ENCODE measurements around the gene TNFRSF8. TPM values are rescaled to one million over a fixed set of nuclear protein-coding genes. Genes with fewer than 3 reads are reported as not detected.
A peak's percentile ranks its signal among the peaks of the same experiment; 100 is the strongest.

TNFRSF8 gene
- total RNA-seq: 65.0 and 65.5 TPM in 2 replicates

GRCh38 chr1:12063141-12064072 lies at the start of gene TNFRSF8:
Gene TNFRSF8, plus strand, starts transcription at chr1:12063303. Its CDS starts 296 bp downstream, at chr1:12063599.
- Mint-ChIP-seq H3K4me3 (ENCODE audit: low read depth) (peak within 1 kb of the TSS; percentile 89), H3K27ac (peak within 1 kb of the TSS; percentile 72), H3K36me3 (ENCODE audit: low read depth) (peaks cover 31% of the 10 kb centered on the region), H3K9me3 (no peaks in the 10 kb centered on the region), H3K4me1 (ENCODE audit: low read depth) (peaks cover 55% of the 10 kb centered on the region), H3K27me3 (ENCODE audit: low read depth) (no peaks in the 10 kb centered on the region)
- DNase-seq (ENCODE audit: low spot score): no peak
- intact Hi-C loops (cut with micrococcal nuclease): loop anchor here (1.0 to 10.0 kb wide), 3 partner anchors 23 to 451 kb away; no protein-coding TSS in a partner anchor

GRCh38 chr1:12014141-12014991 lies 48.7 kb upstream of the TNFRSF8 start:
- Mint-ChIP-seq H3K9me3 (no peaks in the 10 kb centered on the region), H3K27me3 (ENCODE audit: low read depth) (no peaks in the 10 kb centered on the region), H3K4me3 (ENCODE audit: low read depth) (no peak overlapping the region), H3K4me1 (ENCODE audit: low read depth) (peaks cover 33% of the 10 kb centered on the region), H3K36me3 (ENCODE audit: low read depth) (peaks cover 43% of the 10 kb centered on the region), H3K27ac (peak overlapping the region; percentile 77)
- DNase-seq (ENCODE audit: low spot score): no peak
- intact Hi-C loops (cut with micrococcal nuclease): no loop called here

DNA sequence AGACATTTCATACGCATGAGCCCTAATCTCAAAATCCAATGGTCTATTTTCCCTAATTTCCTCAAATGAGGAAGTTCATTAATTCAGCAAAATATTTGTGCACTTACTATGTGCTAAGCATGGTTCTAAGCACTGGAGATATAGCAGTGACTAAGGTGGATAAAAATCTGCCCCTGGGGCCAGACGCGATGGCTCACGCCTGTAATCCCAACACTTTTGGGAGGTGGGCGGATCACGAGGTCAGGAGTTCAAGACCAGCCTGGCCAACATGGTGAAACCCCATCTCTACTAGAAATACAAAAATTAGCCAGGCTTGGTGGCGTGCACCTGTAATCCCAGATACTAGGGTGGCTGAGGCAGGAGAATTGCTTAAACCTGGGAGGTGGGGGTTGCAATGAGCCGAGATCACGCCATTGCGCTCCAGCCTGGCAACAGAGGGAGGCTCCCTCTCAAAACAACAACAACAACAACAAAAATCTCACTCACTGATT lies 48.1 kb upstream of the TNFRSF8 start:
- H3K4me3 Mint-ChIP-seq (ENCODE audit: low read depth): no peak overlapping the region
- intact Hi-C loops (cut with micrococcal nuclease): no loop called here
- no peak for DNase-seq (ENCODE audit: low spot score)
- H3K9me3 Mint-ChIP-seq: no peaks in the 10 kb centered on the region
- peak overlapping the region; percentile 77 for H3K27ac Mint-ChIP-seq
- no peaks in the 10 kb centered on the region for H3K27me3 Mint-ChIP-seq (ENCODE audit: low read depth)
- H3K36me3 Mint-ChIP-seq (ENCODE audit: low read depth): peaks cover 39% of the 10 kb centered on the region
- peaks cover 33% of the 10 kb centered on the region for H3K4me1 Mint-ChIP-seq (ENCODE audit: low read depth)

DNA sequence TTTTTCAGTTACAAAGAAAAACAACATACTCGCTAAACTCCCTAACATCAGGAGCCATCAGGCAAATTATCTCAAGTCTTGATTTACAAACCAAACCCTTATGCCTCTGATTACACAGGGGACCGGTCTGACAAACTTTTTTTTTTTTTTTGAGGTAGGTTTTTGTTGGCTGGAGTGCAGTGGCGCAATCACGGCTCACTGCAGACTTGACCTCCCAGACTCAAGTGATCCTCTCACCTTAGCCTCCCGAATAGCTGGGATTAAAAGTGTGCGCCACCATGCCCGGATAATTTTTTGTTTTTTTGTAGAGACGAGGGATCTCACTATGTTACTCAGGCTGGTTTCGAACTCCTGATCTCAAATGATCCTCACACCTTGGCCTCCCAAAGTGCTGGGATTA lies 47.6 kb upstream of the TNFRSF8 start:
- H3K4me1 Mint-ChIP-seq (ENCODE audit: low read depth): peaks cover 33% of the 10 kb centered on the region
- no peak for DNase-seq (ENCODE audit: low spot score)
- no peaks in the 10 kb centered on the region for H3K9me3 Mint-ChIP-seq
- H3K36me3 Mint-ChIP-seq (ENCODE audit: low read depth): peaks cover 37% of the 10 kb centered on the region
- intact Hi-C loops (cut with micrococcal nuclease): no loop called here
- peak overlapping the region; percentile 58 for H3K27ac Mint-ChIP-seq
- H3K27me3 Mint-ChIP-seq (ENCODE audit: low read depth): no peaks in the 10 kb centered on the region
- H3K4me3 Mint-ChIP-seq (ENCODE audit: low read depth): no peak overlapping the region

GRCh38 chr1:12016182-12016581 lies 46.9 kb upstream of the TNFRSF8 start:
- intact Hi-C loops (cut with micrococcal nuclease): no loop called here
- H3K27ac Mint-ChIP-seq: peak overlapping the region; percentile 67

GRCh38 chr1:12019858-12020509 lies 43.1 kb upstream of the TNFRSF8 start:
- H3K27ac Mint-ChIP-seq: peak overlapping the region; percentile 72
- H3K9me3 Mint-ChIP-seq: no peaks in the 10 kb centered on the region
- H3K4me3 Mint-ChIP-seq (ENCODE audit: low read depth): peak overlapping the region; percentile 87
- H3K36me3 Mint-ChIP-seq (ENCODE audit: low read depth): peaks cover 38% of the 10 kb centered on the region
- no peak for DNase-seq (ENCODE audit: low spot score)
- H3K27me3 Mint-ChIP-seq (ENCODE audit: low read depth): no peaks in the 10 kb centered on the region
- peaks cover 6% of the 10 kb centered on the region for H3K4me1 Mint-ChIP-seq (ENCODE audit: low read depth)
- intact Hi-C loops (cut with micrococcal nuclease): loop anchor here (1.0 to 2.0 kb wide), 3 partner anchors 20 to 48 kb away; partner anchors contain the start of gene MFN2

More at GRCh38 chr1:12016182-12016581, 46.9 kb upstream of the TNFRSF8 start:
- Mint-ChIP-seq H3K4me1 (ENCODE audit: low read depth) (peaks cover 33% of the 10 kb centered on the region), H3K27me3 (ENCODE audit: low read depth) (no peaks in the 10 kb centered on the region), H3K9me3 (no peaks in the 10 kb centered on the region), H3K4me3 (ENCODE audit: low read depth) (no peak overlapping the region), H3K36me3 (ENCODE audit: low read depth) (peaks cover 30% of the 10 kb centered on the region)
- no peak for DNase-seq (ENCODE audit: low spot score)

GRCh38 chr1:12021616-12022015 lies 41.5 kb upstream of the TNFRSF8 start:
- Mint-ChIP-seq H3K4me1 (ENCODE audit: low read depth) (peaks cover 3% of the 10 kb centered on the region), H3K9me3 (no peaks in the 10 kb centered on the region), H3K36me3 (ENCODE audit: low read depth) (peaks cover 50% of the 10 kb centered on the region), H3K4me3 (ENCODE audit: low read depth) (peak overlapping the region; percentile 13), H3K27me3 (ENCODE audit: low read depth) (no peaks in the 10 kb centered on the region), H3K27ac (no peak overlapping the region)
- no peak for DNase-seq (ENCODE audit: low spot score)
- intact Hi-C loops (cut with micrococcal nuclease): no loop called here

- peak overlapping the region; percentile 8 for H3K4me3 Mint-ChIP-seq (ENCODE audit: low read depth)
- intact Hi-C loops (cut with micrococcal nuclease): no loop called here
- no peaks in the 10 kb centered on the region for H3K9me3 Mint-ChIP-seq
- DNase-seq (ENCODE audit: low spot score): no peak
- H3K36me3 Mint-ChIP-seq (ENCODE audit: low read depth): peaks cover 54% of the 10 kb centered on the region
- no peak overlapping the region for H3K27ac Mint-ChIP-seq
- peaks cover 3% of the 10 kb centered on the region for H3K4me1 Mint-ChIP-seq (ENCODE audit: low read depth)
- H3K27me3 Mint-ChIP-seq (ENCODE audit: low read depth): no peaks in the 10 kb centered on the region
Observed at GRCh38 chr1:12022036-12022435, 41.1 kb upstream of the TNFRSF8 start.

- H3K4me3 Mint-ChIP-seq (ENCODE audit: low read depth): no peak overlapping the region
- no peaks in the 10 kb centered on the region for H3K27me3 Mint-ChIP-seq (ENCODE audit: low read depth)
Observed at GRCh38 chr1:12026586-12026985, 36.5 kb upstream of the TNFRSF8 start.

DNA sequence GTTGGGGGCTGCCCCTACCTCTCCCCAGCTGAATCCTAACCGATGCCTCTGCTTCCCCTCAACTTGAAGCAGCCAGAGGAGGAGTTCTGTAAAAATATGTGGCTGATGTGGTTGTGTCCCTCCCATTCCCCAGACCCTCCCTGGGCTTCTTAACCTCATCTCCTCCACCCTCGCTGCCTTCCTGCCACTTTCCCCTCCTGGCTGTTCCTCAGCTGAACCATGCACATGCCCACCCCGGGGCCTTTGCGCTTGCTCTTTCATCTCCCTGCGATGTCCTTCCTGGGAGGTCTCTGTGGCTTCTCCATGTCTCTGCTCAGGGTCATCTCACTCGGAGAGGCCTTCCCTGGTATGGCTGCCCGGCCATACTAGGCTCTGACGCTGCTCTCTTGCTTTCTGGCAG lies 34.9 kb upstream of the TNFRSF8 start:
- intact Hi-C loops (cut with micrococcal nuclease): no loop called here
- no peak for DNase-seq (ENCODE audit: low spot score)
- Mint-ChIP-seq H3K27ac (peak overlapping the region; percentile 52), H3K4me1 (ENCODE audit: low read depth) (peaks cover 3% of the 10 kb centered on the region), H3K4me3 (ENCODE audit: low read depth) (no peak overlapping the region), H3K36me3 (ENCODE audit: low read depth) (peaks cover 76% of the 10 kb centered on the region), H3K9me3 (no peaks in the 10 kb centered on the region), H3K27me3 (ENCODE audit: low read depth) (no peaks in the 10 kb centered on the region)

More at GRCh38 chr1:12026586-12026985, 36.5 kb upstream of the TNFRSF8 start:
- H3K4me1 Mint-ChIP-seq (ENCODE audit: low read depth): peaks cover 3% of the 10 kb centered on the region
- no peak for DNase-seq (ENCODE audit: low spot score)
- H3K27ac Mint-ChIP-seq: no peak overlapping the region
- H3K36me3 Mint-ChIP-seq (ENCODE audit: low read depth): peaks cover 78% of the 10 kb centered on the region
- intact Hi-C loops (cut with micrococcal nuclease): no loop called here
- H3K9me3 Mint-ChIP-seq: no peaks in the 10 kb centered on the region

DNA sequence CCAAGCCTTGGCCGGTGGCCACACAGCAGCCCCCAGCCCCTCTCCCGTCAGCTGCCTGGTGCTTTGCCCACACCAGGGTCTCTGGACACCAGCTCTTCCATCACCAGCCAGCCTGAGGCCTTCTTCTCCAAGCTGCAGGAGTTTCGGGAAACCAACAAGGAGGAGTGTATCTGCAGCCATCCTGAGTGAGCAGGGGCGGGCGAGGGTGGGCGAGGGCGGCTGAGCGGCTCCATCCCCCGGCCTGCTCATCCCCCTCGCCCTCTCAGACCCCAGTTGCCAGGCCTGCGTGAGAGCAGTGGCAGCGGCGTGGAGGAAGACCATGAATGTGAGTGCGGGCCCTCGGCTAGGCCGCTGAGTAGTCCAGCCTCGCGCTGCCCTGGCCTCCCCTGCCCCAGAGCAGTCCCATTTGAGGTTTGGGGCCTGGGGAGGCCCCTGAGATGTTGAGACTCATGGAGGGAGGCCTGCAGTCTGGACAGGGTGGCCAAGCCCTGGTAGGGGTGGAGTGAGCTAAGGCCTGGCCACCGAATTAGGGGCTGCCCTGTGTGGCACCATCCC lies 34.1 kb upstream of the TNFRSF8 start:
- H3K9me3 Mint-ChIP-seq: no peaks in the 10 kb centered on the region
- no peak overlapping the region for H3K27ac Mint-ChIP-seq
- H3K27me3 Mint-ChIP-seq (ENCODE audit: low read depth): no peaks in the 10 kb centered on the region
- no peak for DNase-seq (ENCODE audit: low spot score)
- peaks cover 68% of the 10 kb centered on the region for H3K36me3 Mint-ChIP-seq (ENCODE audit: low read depth)
- H3K4me3 Mint-ChIP-seq (ENCODE audit: low read depth): no peak overlapping the region
- H3K4me1 Mint-ChIP-seq (ENCODE audit: low read depth): peaks cover 3% of the 10 kb centered on the region
- intact Hi-C loops (cut with micrococcal nuclease): no loop called here
